Measurements from ENCODE around the gene KLHL34.

The KLHL34 gene

GRCh38 chrX:21606002-21606401, 52.1 kb downstream of the KLHL34 start:
- Histone ChIP-seq H3K9me3 (ENCODE audit: control insufficient read depth, low read length) (no peaks in the 10 kb centered on the region), H3K27ac (ENCODE audit: low read depth, low read length, severe bottlenecking) (no peak overlapping the region), H3K4me3 (ENCODE audit: extremely low read depth, insufficient read depth, low read length, poor library complexity, severe bottlenecking) (no peak overlapping the region), H3K4me1 (ENCODE audit: control insufficient read depth, insufficient read depth, low read length, poor library complexity, severe bottlenecking) (no peaks in the 10 kb centered on the region), H3K36me3 (ENCODE audit: control insufficient read depth, insufficient read depth, low read length) (no peaks in the 10 kb centered on the region)
